Brain microvascular endothelial cell (primary cell): Measurements from ENCODE around the gene SPRING1.

ENCODE experiments used
- DNase-seq: peaks from one replicate; pipeline ENCODE4 v3.0.0-alpha.2; 2020
- H3K27ac ChIP-seq: fragments of 250-450 bp; sonication (Bioruptor Pico); 2 replicates; pipeline ENCODE4 v1.5.1; 2020; ENCODE audit warnings: mild to moderate bottlenecking, moderate library complexity
- H3K27me3 ChIP-seq: fragments of 250-450 bp; sonication (Bioruptor Pico); replicated peaks from 2 replicates; pipeline ENCODE4 v1.5.1; 2020; ENCODE audit warnings: mild to moderate bottlenecking
- H3K36me3 ChIP-seq: fragments of 250-450 bp; sonication (Bioruptor Pico); replicated peaks from 2 replicates; pipeline ENCODE4 v1.5.1; 2020; ENCODE audit warnings: mild to moderate bottlenecking
- H3K4me3 ChIP-seq: 2 replicates; pipeline ENCODE4 v1.5.1; 2011; ENCODE audit warnings: low read depth, mild to moderate bottlenecking, control low read depth, low read length, moderate library complexity
- in situ Hi-C: cut with HindIII; loops from 2 replicates; pipeline ENCODE4 v1.10.0; 2017; ENCODE audit warnings: low sequenced_read_pairs, low pct_ligation_motif_present
- TF ChIP-seq, protein P1 (sequence below): IDR thresholded peaks from 2 replicates; pipeline ENCODE4 v1.5.1; 2011; ENCODE audit warnings: low read depth, mild to moderate bottlenecking, moderate library complexity, low read length, control low read depth, inconsistent platforms; ENCODE audit errors: missing control alignments

The SPRING1 gene

GRCh38 chr12:116737774-116738657, at the start of gene SPRING1, which contains the start of gene RNFT2:
Gene SPRING1 (minus strand): TSS chr12:116738069. CDS start chr12:116737900, 169 bp downstream.
Gene RNFT2 (plus strand): TSS chr12:116738315. CDS start chr12:116740498, 2,183 bp downstream.
- Histone ChIP-seq H3K36me3 (peaks cover 9% of the 10 kb centered on the region), H3K27ac (peak within 1 kb of the TSS; percentile 17), H3K4me3 (peak within 1 kb of the TSS; percentile 89), H3K27me3 (no peaks in the 10 kb centered on the region)
- in situ Hi-C loops = no loop called here
- DNase-seq = peak; percentile 99
- TF ChIP-seq, protein P1, sequence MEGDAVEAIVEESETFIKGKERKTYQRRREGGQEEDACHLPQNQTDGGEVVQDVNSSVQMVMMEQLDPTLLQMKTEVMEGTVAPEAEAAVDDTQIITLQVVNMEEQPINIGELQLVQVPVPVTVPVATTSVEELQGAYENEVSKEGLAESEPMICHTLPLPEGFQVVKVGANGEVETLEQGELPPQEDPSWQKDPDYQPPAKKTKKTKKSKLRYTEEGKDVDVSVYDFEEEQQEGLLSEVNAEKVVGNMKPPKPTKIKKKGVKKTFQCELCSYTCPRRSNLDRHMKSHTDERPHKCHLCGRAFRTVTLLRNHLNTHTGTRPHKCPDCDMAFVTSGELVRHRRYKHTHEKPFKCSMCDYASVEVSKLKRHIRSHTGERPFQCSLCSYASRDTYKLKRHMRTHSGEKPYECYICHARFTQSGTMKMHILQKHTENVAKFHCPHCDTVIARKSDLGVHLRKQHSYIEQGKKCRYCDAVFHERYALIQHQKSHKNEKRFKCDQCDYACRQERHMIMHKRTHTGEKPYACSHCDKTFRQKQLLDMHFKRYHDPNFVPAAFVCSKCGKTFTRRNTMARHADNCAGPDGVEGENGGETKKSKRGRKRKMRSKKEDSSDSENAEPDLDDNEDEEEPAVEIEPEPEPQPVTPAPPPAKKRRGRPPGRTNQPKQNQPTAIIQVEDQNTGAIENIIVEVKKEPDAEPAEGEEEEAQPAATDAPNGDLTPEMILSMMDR = peak; percentile 16

DNA sequence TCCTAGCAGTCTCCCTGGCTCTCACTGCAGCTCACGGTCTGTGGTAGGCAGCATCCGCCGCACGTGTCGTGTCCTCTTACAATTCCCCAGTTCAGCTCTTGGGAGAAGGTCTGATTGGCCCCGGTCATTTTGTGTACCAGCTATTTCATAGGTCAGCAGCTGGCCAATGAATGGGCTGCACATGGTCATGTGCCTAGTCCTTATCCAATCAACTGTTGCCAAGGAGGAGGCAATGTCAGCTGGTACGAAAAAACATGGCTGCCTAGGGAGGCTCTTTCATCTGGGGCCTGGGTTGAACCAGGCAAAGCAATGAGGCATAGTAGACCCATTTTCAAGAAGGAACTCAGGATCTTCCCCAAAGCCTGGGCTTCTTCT, 46.4 kb upstream of the SPRING1 start:
- in situ Hi-C loops = no loop called here
- no peak for DNase-seq

GRCh38 chr12:116783525-116784237, 45.8 kb upstream of the SPRING1 start:
- no peak overlapping the region for H3K27ac ChIP-seq
- no peak overlapping the region for H3K4me3 ChIP-seq
- TF ChIP-seq, protein P1 = no peak
- in situ Hi-C loops = no loop called here
- H3K36me3 ChIP-seq = no peaks in the 10 kb centered on the region
- no peaks in the 10 kb centered on the region for H3K27me3 ChIP-seq
- DNase-seq = no peak

More for the DNA sequence above, 46.4 kb upstream of the SPRING1 start:
- TF ChIP-seq, protein P1 = no peak
- Histone ChIP-seq H3K36me3 (no peaks in the 10 kb centered on the region), H3K4me3 (no peak overlapping the region), H3K27ac (no peak overlapping the region), H3K27me3 (no peaks in the 10 kb centered on the region)

DNA sequence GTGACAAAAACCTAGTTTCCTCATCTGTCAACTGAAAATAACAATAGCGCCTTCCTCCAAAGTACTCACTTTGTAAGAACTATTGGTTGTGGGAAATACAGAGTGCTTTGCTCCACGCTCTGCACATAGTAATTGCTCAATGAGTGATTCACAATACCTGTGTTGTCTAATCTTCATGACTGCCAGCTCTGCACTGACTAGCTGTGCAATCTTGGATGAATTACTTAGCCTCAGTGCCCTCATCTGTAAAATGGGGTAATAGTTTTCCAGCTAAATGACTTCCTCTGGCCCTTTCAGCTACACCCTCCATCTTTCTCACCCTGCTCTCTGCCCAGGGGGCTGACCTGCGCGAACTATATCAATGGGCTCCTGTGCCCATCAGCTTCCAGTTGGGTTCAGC, 43.1 kb upstream of the SPRING1 start:
- TF ChIP-seq, protein P1 = no peak
- no peak overlapping the region for H3K4me3 ChIP-seq
- no peak for DNase-seq
- no peak overlapping the region for H3K27ac ChIP-seq
- no peaks in the 10 kb centered on the region for H3K27me3 ChIP-seq
- H3K36me3 ChIP-seq = no peaks in the 10 kb centered on the region
- in situ Hi-C loops = no loop called here

DNA sequence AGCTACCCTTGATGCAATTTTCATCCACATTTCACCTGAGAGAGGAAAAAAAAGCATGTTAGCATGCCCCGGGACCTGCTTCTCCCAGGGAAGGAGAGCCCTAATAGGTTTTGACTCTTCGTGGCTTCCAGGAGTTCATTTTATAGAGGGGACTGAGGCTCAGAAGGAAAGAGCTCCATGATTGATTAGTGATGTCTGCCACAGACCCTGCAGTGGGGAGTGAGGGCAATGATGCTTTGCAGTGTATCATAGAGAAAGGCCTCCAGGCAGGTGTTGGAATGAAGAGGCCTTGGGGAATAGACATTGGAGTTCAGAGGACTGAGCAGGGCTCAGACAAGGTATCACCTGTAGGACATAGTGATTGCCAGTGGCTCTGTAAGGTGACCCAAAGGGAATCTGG, 41.7 kb upstream of the SPRING1 start:
- in situ Hi-C loops = no loop called here
- no peak for DNase-seq
- H3K36me3 ChIP-seq = no peaks in the 10 kb centered on the region
- no peak overlapping the region for H3K27ac ChIP-seq
- H3K27me3 ChIP-seq = no peaks in the 10 kb centered on the region
- TF ChIP-seq, protein P1 = no peak
- H3K4me3 ChIP-seq = no peak overlapping the region
